ENCODE results near the gene WDR74. TPM values are rescaled to one million over a fixed set of nuclear protein-coding genes. Genes with fewer than 3 reads are reported as not detected.

The WDR74 gene
- total and polyA plus RNA-seq, 2 of the 13 experiments (the other 11 are each of a cell fraction or from before 2014, with no cell fraction given) = 77.0 to 83.3 TPM

DNA sequence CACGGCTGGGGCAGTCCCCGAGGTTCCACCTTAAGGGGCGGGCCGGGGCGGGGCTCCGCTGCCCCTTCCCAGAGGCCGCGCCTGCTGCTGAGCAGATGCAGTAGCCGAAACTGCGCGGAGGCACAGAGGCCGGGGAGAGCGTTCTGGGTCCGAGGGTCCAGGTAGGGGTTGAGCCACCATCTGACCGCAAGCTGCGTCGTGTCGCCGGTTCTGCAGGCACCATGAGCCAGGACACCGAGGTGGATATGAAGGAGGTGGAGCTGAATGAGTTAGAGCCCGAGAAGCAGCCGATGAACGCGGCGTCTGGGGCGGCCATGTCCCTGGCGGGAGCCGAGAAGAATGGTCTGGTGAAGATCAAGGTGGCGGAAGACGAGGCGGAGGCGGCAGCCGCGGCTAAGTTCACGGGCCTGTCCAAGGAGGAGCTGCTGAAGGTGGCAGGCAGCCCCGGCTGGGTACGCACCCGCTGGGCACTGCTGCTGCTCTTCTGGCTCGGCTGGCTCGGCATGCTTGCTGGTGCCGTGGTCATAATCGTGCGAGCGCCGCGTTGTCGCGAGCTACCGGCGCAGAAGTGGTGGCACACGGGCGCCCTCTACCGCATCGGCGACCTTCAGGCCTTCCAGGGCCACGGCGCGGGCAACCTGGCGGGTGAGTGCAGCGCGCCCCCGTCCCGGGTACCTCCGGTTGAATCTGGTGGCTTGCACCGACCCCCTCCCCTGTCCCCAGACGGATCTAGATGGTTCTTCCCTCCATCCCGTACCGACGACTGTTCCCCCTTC lies 41.6 kb upstream of the WDR74 start, which contains the start of gene SLC3A2 (continued):
- TF ChIP-seq NRL (CRISPR knock-in tag; IDR thresholded peaks at IDR 0.05; ENCODE audit: borderline replicate concordance) = no peak
- TF ChIP-seq PITX1 (CRISPR knock-in tag; IDR thresholded peaks at IDR 0.05) = peak; percentile 66; the same call in 1 of the 2 replicates
- peak; percentile 46; the same call in 1 of the 2 replicates for TF ChIP-seq DR1 (CRISPR knock-in tag; IDR thresholded peaks at IDR 0.05)
- peak; percentile 74 for TF ChIP-seq YY1 (IDR thresholded peaks at IDR 0.05; ENCODE audit: insufficient read depth, insufficient replicate concordance, low read depth, low read length)
- TF ChIP-seq ZNF432 (CRISPR knock-in tag; IDR thresholded peaks at IDR 0.05; ENCODE audit: borderline replicate concordance) = no peak
- TF ChIP-seq ZNF260 (CRISPR knock-in tag; IDR thresholded peaks at IDR 0.05; ENCODE audit: borderline replicate concordance, low read depth) = peak; percentile 21; the same call in 1 of the 2 replicates
- no peak for TF ChIP-seq ZBTB43 (CRISPR knock-in tag; conservative IDR thresholded peaks at IDR 0.05)
- TF ChIP-seq MEF2D (CRISPR knock-in tag; IDR thresholded peaks at IDR 0.05) = peak; percentile 69; the same call in 1 of the 2 replicates
- TF ChIP-seq ZNF549 (CRISPR knock-in tag; IDR thresholded peaks at IDR 0.05) = no peak
- TF ChIP-seq CTCF (CRISPR knock-in tag; IDR thresholded peaks at IDR 0.05) = peak; percentile 94
- peak; percentile 92 for TF ChIP-seq U2AF2 (IDR thresholded peaks at IDR 0.05; ENCODE audit: low read depth, low read length)
- TF ChIP-seq ZNF614 (CRISPR knock-in tag; IDR thresholded peaks at IDR 0.05; ENCODE audit: borderline replicate concordance) = 0 out of 2 replicates have a peak, but pooled peaks have one; percentile 19
- TF ChIP-seq, protein P1, sequence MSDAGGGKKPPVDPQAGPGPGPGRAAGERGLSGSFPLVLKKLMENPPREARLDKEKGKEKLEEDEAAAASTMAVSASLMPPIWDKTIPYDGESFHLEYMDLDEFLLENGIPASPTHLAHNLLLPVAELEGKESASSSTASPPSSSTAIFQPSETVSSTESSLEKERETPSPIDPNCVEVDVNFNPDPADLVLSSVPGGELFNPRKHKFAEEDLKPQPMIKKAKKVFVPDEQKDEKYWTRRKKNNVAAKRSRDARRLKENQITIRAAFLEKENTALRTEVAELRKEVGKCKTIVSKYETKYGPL (CRISPR knock-in tag; IDR thresholded peaks at IDR 0.05) = peak; percentile 45; the same call in 1 of the 2 replicates
- peak; percentile 42; the same call in 1 of the 2 replicates for TF ChIP-seq ELF3 (CRISPR knock-in tag; IDR thresholded peaks at IDR 0.05)
- TF ChIP-seq JUNB (CRISPR knock-in tag; IDR thresholded peaks at IDR 0.05; ENCODE audit: borderline replicate concordance) = no peak
- TF ChIP-seq, protein P2, sequence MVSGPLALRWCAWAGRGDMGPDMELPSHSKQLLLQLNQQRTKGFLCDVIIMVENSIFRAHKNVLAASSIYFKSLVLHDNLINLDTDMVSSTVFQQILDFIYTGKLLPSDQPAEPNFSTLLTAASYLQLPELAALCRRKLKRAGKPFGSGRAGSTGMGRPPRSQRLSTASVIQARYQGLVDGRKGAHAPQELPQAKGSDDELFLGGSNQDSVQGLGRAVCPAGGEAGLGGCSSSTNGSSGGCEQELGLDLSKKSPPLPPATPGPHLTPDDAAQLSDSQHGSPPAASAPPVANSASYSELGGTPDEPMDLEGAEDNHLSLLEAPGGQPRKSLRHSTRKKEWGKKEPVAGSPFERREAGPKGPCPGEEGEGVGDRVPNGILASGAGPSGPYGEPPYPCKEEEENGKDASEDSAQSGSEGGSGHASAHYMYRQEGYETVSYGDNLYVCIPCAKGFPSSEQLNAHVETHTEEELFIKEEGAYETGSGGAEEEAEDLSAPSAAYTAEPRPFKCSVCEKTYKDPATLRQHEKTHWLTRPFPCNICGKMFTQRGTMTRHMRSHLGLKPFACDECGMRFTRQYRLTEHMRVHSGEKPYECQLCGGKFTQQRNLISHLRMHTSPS (CRISPR knock-in tag; IDR thresholded peaks at IDR 0.05; ENCODE audit: low read depth) = no peak
- no peak for TF ChIP-seq FOSL1 (CRISPR knock-in tag; IDR thresholded peaks at IDR 0.05; ENCODE audit: borderline replicate concordance)
- TF ChIP-seq SP1 (IDR thresholded peaks at IDR 0.05) = no peak
- TF ChIP-seq SP1 (CRISPR knock-in tag; IDR thresholded peaks at IDR 0.05) = peak; percentile 97
- peak; percentile 50; the same call in 1 of the 2 replicates for TF ChIP-seq ZNF503 (CRISPR knock-in tag; IDR thresholded peaks at IDR 0.05)
- peak; percentile 80; the same call in 1 of the 2 replicates for TF ChIP-seq NCOA1 (CRISPR knock-in tag; IDR thresholded peaks at IDR 0.05)
- TF ChIP-seq ZNF12 (CRISPR knock-in tag; IDR thresholded peaks at IDR 0.05) = 0 out of 2 replicates have a peak, but pooled peaks have one; percentile 9

All from HepG2 (cell line).